Kidney tubule cell (primary cell): Measurements from ENCODE around the gene KCNAB2.
"Not testable (repeated sequence)": the region's sequence is repeated elsewhere in the genome, so short reads cannot be mapped to it uniquely, and the experiment has no call there.

Experiments used
- DNase-seq: peaks from one replicate; pipeline ENCODE4 v3.0.0-alpha.2; 2018; ENCODE audit warnings: low spot score

The KCNAB2 gene

GRCh38 chr1:6057170-6057845, 11.6 kb downstream of the KCNAB2 start:
- no peak for DNase-seq

DNA sequence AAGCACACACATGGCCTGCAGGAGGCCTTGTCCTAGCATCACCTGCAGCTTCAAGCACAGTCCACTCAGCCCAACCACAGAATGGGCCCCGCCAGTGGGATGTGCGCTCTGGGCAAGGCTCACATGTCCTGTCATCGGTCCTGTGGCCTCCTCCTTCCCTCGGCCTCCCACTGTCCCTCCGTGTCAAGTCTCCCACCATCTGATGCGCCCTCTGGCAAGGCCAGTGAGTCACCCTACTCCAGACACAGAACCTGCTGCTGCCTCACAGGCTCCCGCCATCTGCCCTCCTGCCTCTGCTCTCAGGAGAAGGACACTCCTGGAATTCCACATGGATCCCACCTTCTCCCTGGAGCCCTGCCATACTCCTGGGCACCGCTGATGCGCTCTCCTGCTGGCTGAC, 14.2 kb downstream of the KCNAB2 start:
- DNase-seq: peak; percentile 25

DNA sequence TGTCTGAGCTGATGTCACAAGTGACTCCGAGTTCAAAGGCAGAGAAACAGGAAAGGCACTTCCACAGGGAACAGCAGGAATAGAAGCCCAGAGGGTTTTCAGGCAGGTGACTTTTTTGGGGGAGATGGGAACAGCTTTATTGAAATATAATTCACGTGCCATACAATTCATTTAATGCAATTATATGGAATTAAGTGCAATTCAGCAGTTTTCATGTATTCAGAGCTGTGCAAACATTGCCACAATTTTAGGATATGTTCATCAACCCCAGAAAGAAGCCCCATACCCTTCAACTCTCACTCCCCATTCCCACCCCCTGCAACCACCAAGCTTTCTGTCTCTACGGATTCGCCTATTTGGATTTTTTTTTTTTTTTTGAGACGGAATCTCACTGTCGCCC, 17.0 kb downstream of the KCNAB2 start:
- no peak for DNase-seq

- DNase-seq: not testable (repeated sequence)
Observed at GRCh38 chr1:6063532-6064053, 17.9 kb downstream of the KCNAB2 start.

GRCh38 chr1:6065093-6065858, 19.6 kb downstream of the KCNAB2 start:
- DNase-seq: no peak

- DNase-seq: no peak
Observed at GRCh38 chr1:6066680-6067079, 21.0 kb downstream of the KCNAB2 start.

GRCh38 chr1:6068073-6068472, 22.4 kb downstream of the KCNAB2 start:
- no peak for DNase-seq

DNA sequence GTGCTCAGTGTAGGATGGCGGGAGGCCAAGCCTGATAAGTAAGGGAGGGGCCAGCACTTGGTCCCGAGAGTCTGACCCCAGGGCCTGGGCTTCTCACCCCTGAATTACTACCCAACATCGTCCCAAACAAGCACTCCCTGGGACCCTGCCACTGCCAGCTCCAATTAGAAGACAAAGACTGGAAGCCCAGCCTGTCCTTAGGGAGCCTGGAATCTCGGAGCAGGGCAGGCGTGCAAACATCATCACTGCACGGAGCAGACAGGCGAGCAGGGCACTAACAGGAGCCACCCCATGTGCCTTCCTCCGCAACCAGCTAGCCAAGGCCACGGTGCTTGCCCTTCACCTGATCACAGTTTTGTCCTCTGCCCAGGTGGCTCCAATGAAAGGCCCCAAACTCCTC, 23.2 kb downstream of the KCNAB2 start:
- DNase-seq: no peak

GRCh38 chr1:6069573-6069972, 23.9 kb downstream of the KCNAB2 start:
- no peak for DNase-seq

DNA sequence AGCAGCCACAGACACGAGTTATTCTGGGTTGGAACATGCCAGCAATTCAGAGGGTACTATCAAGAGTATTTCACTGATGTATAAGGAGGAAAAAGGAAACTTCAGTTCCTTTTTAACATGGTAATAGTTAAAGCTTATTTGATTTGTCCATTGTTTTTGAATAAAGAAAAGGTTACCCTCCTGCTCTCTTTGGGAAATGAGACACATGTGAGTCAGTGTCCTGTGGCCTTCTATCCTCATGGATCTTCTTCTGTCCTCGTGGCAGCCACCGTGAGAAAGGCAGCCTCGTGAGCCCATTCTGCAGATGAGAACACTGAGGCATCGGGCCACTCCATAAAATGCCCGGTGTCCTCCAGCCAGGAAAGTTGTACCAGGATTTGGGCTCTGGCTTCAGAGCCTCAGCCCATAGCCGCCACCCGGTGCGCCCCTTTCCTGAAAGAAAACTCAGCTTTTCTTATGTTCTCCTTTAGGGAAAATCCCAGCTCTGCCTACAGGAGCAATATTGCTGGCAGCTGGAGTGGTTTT, 24.8 kb downstream of the KCNAB2 start:
- DNase-seq: no peak

- no peak for DNase-seq
Observed at GRCh38 chr1:6071219-6071618, 25.5 kb downstream of the KCNAB2 start.

DNA sequence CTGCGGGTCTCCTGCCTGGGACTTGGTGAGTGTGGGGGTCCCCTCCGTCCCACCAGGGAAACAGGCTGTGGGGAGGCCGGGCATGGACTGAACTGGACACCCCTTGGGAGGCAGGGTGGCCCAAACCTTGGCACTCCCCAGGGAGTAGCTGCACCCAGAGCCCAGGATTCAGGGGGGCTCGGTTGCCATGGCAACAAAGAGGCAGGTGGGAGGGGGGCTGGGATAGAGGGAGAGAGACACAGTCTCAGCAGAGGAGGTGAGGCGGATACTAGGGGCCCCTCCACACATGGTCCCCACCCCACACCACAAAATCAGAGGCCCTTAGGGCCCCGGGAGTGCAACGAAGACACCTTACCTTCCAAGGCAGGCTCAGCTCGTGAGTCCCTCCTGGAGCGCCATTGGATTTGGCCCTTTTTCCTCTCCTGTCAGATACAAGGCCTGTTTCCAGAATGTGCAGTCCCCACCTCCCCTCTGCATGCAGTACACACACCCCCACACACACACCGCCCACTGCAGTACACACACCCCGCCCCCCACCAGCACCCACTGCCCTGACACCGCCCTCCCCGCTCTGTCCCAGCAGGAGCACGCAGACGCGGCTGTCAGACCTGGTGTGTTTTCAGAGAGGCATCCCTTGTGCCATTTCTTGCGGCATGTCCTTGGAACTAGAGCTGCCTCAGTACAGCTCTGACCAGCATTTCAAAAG, 27.2 kb downstream of the KCNAB2 start:
- DNase-seq: no peak

- DNase-seq: no peak
Observed at GRCh38 chr1:6073480-6074053, 27.9 kb downstream of the KCNAB2 start.

- DNase-seq: no peak
Observed at GRCh38 chr1:6074192-6074901, 28.7 kb downstream of the KCNAB2 start.

DNA sequence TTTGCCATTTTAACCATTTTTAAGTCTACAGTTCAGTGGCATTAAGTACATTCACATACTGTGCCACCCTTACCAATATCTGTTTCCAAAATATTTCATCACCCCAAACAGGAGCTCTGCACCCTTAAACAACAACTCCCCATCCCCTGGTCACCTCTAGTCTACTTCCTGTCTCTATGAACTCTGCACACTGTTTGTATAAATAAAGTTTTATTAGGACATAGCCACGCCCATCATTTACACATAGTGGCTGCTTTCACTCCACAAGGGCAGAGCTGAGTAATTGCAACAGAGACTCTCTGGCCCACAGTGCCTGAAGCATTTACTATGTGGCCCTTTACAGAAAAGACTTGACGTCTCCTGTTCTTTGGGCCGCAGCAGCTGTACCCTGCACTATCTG, 30.1 kb downstream of the KCNAB2 start:
- DNase-seq: peak; percentile 3

DNA sequence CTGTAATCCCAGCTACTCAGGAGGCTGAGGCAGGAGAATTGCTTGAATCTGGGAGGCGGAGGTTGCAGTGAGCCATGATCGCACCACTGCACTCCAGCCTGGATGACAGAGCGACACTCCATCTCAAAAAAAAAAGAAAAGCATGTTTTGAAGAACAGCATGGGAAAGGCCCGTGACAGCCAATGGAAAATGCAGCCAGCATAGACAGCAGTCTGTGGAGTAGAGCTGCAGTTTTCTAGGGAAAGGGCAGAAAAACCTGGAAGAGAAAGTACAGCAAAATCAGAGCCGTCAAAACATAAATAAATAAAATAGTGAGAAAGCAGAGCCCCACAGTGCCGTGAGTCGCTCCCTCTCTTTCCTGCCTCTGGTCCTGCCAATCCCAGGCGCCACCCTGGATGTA, 31.4 kb downstream of the KCNAB2 start:
- DNase-seq: not testable (repeated sequence)

DNA sequence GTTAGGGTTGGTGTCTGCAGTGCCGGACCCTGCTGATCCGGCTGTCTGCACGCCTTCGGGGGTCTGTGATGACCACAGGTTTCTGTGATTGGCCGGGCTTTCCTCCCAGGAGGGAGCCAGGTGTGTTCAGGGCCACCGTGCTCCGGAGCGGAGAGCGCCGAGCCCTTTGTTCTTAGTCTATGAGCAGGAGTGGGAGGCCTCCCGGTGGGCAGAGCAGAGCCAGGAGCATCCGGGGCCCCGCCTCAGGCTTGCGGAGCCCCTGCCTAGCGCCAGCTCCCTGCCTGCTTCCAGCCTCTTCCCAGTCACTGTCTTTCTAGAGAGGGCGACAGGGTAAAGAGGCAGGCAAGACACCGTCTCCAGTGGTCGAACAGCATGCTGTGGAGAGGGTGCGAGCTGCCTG, 31.8 kb downstream of the KCNAB2 start:
- no peak for DNase-seq

DNA sequence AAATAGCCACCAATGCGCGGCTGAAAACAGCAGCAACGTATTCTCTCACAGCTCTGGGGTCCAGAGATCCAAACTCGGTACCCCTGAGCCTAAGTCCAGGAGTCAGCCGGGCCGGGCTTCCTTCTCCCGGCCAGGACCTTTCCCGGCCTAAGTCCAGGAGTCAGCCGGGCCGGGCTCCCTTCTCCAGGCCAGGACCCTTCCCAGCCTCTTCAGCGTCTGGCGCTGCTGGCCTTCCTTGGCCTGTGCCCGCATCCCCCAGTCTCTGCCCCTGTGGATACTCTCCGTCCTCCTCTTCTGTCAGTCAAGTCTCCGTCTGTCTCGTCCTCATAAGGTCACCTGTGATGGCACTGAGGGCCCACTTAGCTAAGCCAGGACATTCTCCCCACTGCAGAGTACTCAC, 32.2 kb downstream of the KCNAB2 start:
- DNase-seq: no peak

DNA sequence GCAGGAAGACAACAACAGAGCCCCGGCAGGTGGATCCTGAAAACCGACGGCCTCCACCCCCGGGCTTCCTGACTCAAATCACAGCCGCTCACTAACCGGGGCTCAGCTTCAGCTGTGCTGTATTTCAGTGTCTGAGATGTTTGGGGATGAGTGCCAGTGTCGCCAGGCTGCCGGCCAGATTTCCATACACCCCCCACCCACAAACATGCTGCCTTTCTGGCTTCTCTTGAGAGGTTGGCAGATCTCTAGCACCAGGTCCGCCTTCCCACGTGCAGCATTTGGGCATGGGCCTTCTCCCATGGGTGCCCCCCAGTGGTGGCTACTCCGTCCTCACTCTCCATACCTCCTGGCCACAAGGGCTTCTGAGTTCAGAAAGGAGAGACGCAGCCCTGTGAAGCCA, 34.8 kb downstream of the KCNAB2 start:
- no peak for DNase-seq

- DNase-seq: no peak
Observed at GRCh38 chr1:6081901-6082300, 36.2 kb downstream of the KCNAB2 start.

DNA sequence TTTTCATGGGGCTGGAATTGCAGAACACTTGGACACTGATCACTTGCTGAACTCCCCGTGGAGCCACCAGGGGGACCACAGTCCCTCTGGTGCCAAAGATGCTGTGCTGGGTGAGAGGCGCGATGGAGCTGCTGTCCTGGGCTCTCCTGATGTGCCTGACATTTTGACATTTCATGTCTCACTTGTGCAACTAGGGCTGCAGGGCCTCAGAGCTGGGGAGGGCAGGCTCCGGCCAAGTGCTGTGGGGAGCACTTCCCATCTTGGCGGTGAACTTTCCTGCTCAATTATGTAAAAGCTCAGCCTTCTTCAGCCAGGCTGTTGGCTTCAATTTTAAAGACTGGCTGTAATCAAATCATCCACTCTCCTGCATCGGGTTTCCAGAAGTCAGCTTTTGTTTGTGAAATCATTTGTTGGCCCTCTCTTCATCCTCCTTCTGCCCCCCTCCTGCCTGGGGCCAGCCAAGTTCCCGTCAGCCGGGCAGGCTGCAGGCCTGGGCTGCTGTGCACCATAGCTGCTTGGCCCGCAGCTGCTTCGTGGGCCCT, 36.8 kb downstream of the KCNAB2 start:
- DNase-seq: peak; percentile 8
